ENCODE data around the gene ABTB2.

- TF ChIP-seq EZH2phosphoT487 (IDR thresholded peaks at IDR 0.05; ENCODE audit: insufficient read depth, low read depth) (no peak), EZH2 (IDR thresholded peaks at IDR 0.05; ENCODE audit: insufficient read depth, poor library complexity, severe bottlenecking) (no peak)
Observed at GRCh38 chr11:34225091-34225490, 132.7 kb downstream of the ABTB2 start.

All from GM23248 (cell line).